Esophagus squamous epithelium (tissue), 4 donors: ENCODE measurements around the gene DARS2.

ENCODE experiments used
- POLR2A ChIP-seq, 4 donors: fragments of 450-650 bp; IDR thresholded peaks; one replicate each; pipeline ENCODE4 v1.6.1; 2017; ENCODE audit warnings: antibody characterized with exemption in 4 of 4, mild to moderate bottlenecking in 4 of 4, moderate library complexity in 3 of 4
- TF ChIP-seq, protein P1 (sequence below), 6 experiments: fragments of 450-650 bp in 4 of 6; fragments of 200-600 bp in 2 of 6; sonication (generic) in 2 of 6; IDR thresholded peaks; one replicate each; pipeline ENCODE4 v1.5.1; 2016 to 2019; ENCODE audit warnings: antibody characterized with exemption in 6 of 6, mild to moderate bottlenecking in 4 of 6, moderate library complexity in 4 of 6

DNA sequence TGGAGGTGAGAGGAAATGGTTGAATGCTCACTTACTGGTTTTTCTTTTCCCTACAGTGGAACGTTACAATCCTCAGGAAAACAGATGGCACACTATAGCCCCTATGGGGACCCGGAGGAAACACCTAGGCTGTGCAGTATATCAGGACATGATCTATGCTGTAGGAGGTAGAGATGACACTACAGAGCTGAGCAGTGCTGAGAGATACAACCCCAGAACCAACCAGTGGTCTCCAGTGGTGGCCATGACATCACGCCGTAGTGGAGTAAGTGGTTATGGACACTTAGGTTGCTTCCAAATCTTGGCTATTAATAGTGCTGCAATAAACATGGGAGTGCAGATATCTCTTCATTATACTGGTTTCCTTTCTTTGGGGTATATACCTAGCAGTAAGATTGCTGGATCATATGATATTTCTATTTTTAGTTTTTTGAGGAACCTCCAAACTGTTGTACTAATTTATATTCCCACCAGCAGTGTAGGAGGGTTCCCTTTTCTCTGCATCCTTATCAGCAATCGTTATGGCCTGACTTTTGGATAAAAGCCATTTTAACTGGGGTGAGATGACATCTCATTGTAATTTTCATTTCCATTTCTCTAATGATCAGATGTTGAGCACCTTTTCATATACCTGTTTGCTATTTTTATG lies 48.8 kb upstream of the DARS2 start:
- TF ChIP-seq POLR2A (IDR thresholded peaks at IDR 0.05), result no peak
- TF ChIP-seq, protein P1, sequence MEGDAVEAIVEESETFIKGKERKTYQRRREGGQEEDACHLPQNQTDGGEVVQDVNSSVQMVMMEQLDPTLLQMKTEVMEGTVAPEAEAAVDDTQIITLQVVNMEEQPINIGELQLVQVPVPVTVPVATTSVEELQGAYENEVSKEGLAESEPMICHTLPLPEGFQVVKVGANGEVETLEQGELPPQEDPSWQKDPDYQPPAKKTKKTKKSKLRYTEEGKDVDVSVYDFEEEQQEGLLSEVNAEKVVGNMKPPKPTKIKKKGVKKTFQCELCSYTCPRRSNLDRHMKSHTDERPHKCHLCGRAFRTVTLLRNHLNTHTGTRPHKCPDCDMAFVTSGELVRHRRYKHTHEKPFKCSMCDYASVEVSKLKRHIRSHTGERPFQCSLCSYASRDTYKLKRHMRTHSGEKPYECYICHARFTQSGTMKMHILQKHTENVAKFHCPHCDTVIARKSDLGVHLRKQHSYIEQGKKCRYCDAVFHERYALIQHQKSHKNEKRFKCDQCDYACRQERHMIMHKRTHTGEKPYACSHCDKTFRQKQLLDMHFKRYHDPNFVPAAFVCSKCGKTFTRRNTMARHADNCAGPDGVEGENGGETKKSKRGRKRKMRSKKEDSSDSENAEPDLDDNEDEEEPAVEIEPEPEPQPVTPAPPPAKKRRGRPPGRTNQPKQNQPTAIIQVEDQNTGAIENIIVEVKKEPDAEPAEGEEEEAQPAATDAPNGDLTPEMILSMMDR (IDR thresholded peaks at IDR 0.05), result no peak
